ENCODE measurements around the gene RASD2. TPM values are rescaled to one million over a fixed set of nuclear protein-coding genes. Genes with fewer than 3 reads are reported as not detected.

Gene RASD2
- total and polyA plus RNA-seq, 2 donors (not counting 1 experiment from before 2014, with no cell fraction given), result 0.07 TPM; not detected in 1

GRCh38 chr22:35502836-35503235 is 37.8 kb upstream of the RASD2 start:
- H3K27ac ChIP-seq (ENCODE audit: low read length in 2 of 2), result no peak overlapping the region
- no peak for ATAC-seq (ENCODE audit: low read depth)
- H3K4me2 ChIP-seq (replicated peaks; ENCODE audit: low read depth, low read length, poor library complexity, severe bottlenecking), result no peak overlapping the region
- Mint-ChIP-seq H3K9me3 (ENCODE audit: insufficient read depth) (no peaks in the 10 kb centered on the region), H3K4me1 (no peaks in the 10 kb centered on the region), H3K27me3 (peaks cover 30% of the 10 kb centered on the region), H3K27ac (peak overlapping the region; percentile 39), H3K4me3 (no peak overlapping the region)
- 100% methylated on average over 2 of the region's 3 CpGs for WGBS (ENCODE audit: insufficient coverage)
- H3K79me2 ChIP-seq (ENCODE audit: control insufficient read depth, insufficient read depth, low read length), result no peaks in the 10 kb centered on the region
- POLR2A ChIA-PET, result no interaction called here
- peaks cover 0 to 10% (median 1%) of the 10 kb centered on the region in 4 experiments for H3K27me3 ChIP-seq (replicated peaks in 1 of 4; ENCODE audit: control extremely low read depth in 1 of 4, control insufficient read depth in 3 of 4, insufficient read depth in 4 of 4, low read length in 3 of 4)
- intact Hi-C loops (cut with micrococcal nuclease), result no loop called here
- H3K4me1 ChIP-seq (ENCODE audit: control insufficient read depth in 2 of 2, insufficient read depth in 2 of 2, low read length in 2 of 2), result no peaks in the 10 kb centered on the region
- no peak overlapping the region for H2AFZ ChIP-seq (ENCODE audit: insufficient read depth, low read depth, low read length, poor library complexity, severe bottlenecking)
- H3K9ac ChIP-seq (ENCODE audit: low read length), result no peak overlapping the region
- CTCF ChIA-PET, result no interaction called here
- no peak overlapping the region for H3K4me3 ChIP-seq (ENCODE audit: control extremely low read depth in 1 of 5, extremely low read depth in 1 of 5, insufficient read depth in 1 of 5, low read depth in 2 of 5, low read length in 4 of 5)
- H3K9me3 ChIP-seq (ENCODE audit: control extremely low read depth in 1 of 3, control insufficient read depth in 2 of 3, insufficient read depth in 1 of 3, low read length in 2 of 3), result no peaks in the 10 kb centered on the region
- no peaks in the 10 kb centered on the region for H3K36me3 ChIP-seq (replicated peaks in 1 of 2; ENCODE audit: control extremely low read depth in 1 of 2, control insufficient read depth in 1 of 2, extremely low read depth in 1 of 2, insufficient read depth in 2 of 2, low read length in 1 of 2)
- no peaks in the 10 kb centered on the region for H4K20me1 ChIP-seq (ENCODE audit: control insufficient read depth, insufficient read depth, low read length, poor library complexity, severe bottlenecking)
- TF ChIP-seq CTCF (IDR thresholded peaks at IDR 0.05) (no peak), EZH2 (IDR thresholded peaks at IDR 0.05; ENCODE audit: borderline replicate concordance, insufficient read depth, low read depth, low read length, poor library complexity, severe bottlenecking) (no peak)
- no peak for DNase-seq

- Mint-ChIP-seq H3K27me3 (peaks cover 24% of the 10 kb centered on the region), H3K9me3 (ENCODE audit: insufficient read depth) (no peaks in the 10 kb centered on the region), H3K27ac (no peak overlapping the region), H3K4me3 (no peak overlapping the region), H3K4me1 (no peaks in the 10 kb centered on the region)
- TF ChIP-seq EZH2 (IDR thresholded peaks at IDR 0.05; ENCODE audit: borderline replicate concordance, insufficient read depth, low read depth, low read length, poor library complexity, severe bottlenecking) (no peak), CTCF (IDR thresholded peaks at IDR 0.05) (no peak)
- Histone ChIP-seq H3K9me3 (ENCODE audit: control extremely low read depth in 1 of 3, control insufficient read depth in 2 of 3, insufficient read depth in 1 of 3, low read length in 2 of 3) (no peaks in the 10 kb centered on the region), H4K20me1 (ENCODE audit: control insufficient read depth, insufficient read depth, low read length, poor library complexity, severe bottlenecking) (no peaks in the 10 kb centered on the region), H3K27ac (ENCODE audit: low read length in 2 of 2) (no peak overlapping the region), H3K4me2 (replicated peaks; ENCODE audit: low read depth, low read length, poor library complexity, severe bottlenecking) (no peak overlapping the region), H2AFZ (ENCODE audit: insufficient read depth, low read depth, low read length, poor library complexity, severe bottlenecking) (no peak overlapping the region), H3K4me3 (ENCODE audit: control extremely low read depth in 1 of 5, extremely low read depth in 1 of 5, insufficient read depth in 1 of 5, low read depth in 2 of 5, low read length in 4 of 5) (no peak overlapping the region), H3K4me1 (ENCODE audit: control insufficient read depth in 2 of 2, insufficient read depth in 2 of 2, low read length in 2 of 2) (no peaks in the 10 kb centered on the region), H3K79me2 (ENCODE audit: control insufficient read depth, insufficient read depth, low read length) (no peaks in the 10 kb centered on the region), H3K36me3 (replicated peaks in 1 of 2; ENCODE audit: control extremely low read depth in 1 of 2, control insufficient read depth in 1 of 2, extremely low read depth in 1 of 2, insufficient read depth in 2 of 2, low read length in 1 of 2) (no peaks in the 10 kb centered on the region), H3K9ac (ENCODE audit: low read length) (no peak overlapping the region), H3K27me3 (replicated peaks in 1 of 4; ENCODE audit: control extremely low read depth in 1 of 4, control insufficient read depth in 3 of 4, insufficient read depth in 4 of 4, low read length in 3 of 4) (peaks cover 0 to 14% (median 1%) of the 10 kb centered on the region in 4 experiments)
- intact Hi-C loops (cut with micrococcal nuclease), result no loop called here
- CTCF ChIA-PET, result no interaction called here
- no peak for DNase-seq
- WGBS (ENCODE audit: insufficient coverage), result 40% methylated on average over 1 of the region's 7 CpGs
- ATAC-seq (ENCODE audit: low read depth), result no peak
- POLR2A ChIA-PET, result no interaction called here
Measured at GRCh38 chr22:35505399-35506258, 35.0 kb upstream of the RASD2 start.

Measured in B cell (primary cell).